SK-N-SH (cell line): ENCODE measurements around the gene AKAP8. TPM values are rescaled to one million over a fixed set of nuclear protein-coding genes. Genes with fewer than 3 reads are reported as not detected.

Experiments used
- CTCF ChIA-PET: fragments of 300-600, 350-600 bp; formaldehyde crosslinking; extraction: SDS; loops from one replicate; lab custom pipeline; 2021; lab: Yijun Ruan, JAX
- POLR2A ChIA-PET: fragments of 350-600 bp; sonication (Branson Sonifier 250); formaldehyde crosslinking; extraction: SDS; loops from one replicate; lab custom pipeline; 2020; ENCODE audit warnings: antibody characterized with exemption, inconsistent platforms; lab: Yijun Ruan, JAX
- DNase-seq: peaks from one replicate; pipeline ENCODE4 v3.0.0; 2012
- H2AFZ ChIP-seq: fragments of 200-600 bp; sonication (generic); 2 replicates; pipeline ENCODE4 v1.8.1; 2016; ENCODE audit warnings: antibody characterized with exemption, mild to moderate bottlenecking, low read depth
- H3F3A ChIP-seq: fragments of 200-600 bp; sonication (generic); replicated peaks from 2 replicates; pipeline ENCODE3; 2016; ENCODE audit warnings: antibody characterized with exemption, mild to moderate bottlenecking; ENCODE audit not compliant: insufficient read depth
- H3K27ac ChIP-seq, 2 experiments: fragments of 200-500 bp in 1 of 2; fragments of 200-600 bp in 1 of 2; sonication (Bioruptor generic) in 1 of 2; sonication (generic), shearing (Covaris generic) in 1 of 2; 2 replicates each; pipeline versions ENCODE4 v1.5.1 to v1.6.1; 2014 to 2016; ENCODE audit warnings: low read depth in 2 of 2, inconsistent platforms in 1 of 2, low read length in 1 of 2, mild to moderate bottlenecking in 1 of 2, mixed read lengths in 1 of 2
- H3K27me3 ChIP-seq: fragments of 200-600 bp; sonication (generic), shearing (Covaris generic); 2 replicates; pipeline ENCODE4 v1.6.1; 2016; ENCODE audit warnings: mixed run types; ENCODE audit not compliant: insufficient read depth
- H3K36me3 ChIP-seq, 2 experiments: fragments of 200-500 bp in 1 of 2; fragments of 200-600 bp in 1 of 2; sonication (Bioruptor generic) in 1 of 2; sonication (generic) in 1 of 2; replicated peaks in 1 of 2; 2 replicates each; pipeline versions ENCODE3 to v1.5.1; 2014 to 2016; ENCODE audit warnings: low read length in 1 of 2, mild to moderate bottlenecking in 1 of 2; ENCODE audit not compliant: insufficient read depth in 2 of 2, control insufficient read depth in 1 of 2
- H3K4me1 ChIP-seq, 2 experiments: fragments of 200-500 bp in 1 of 2; fragments of 200-600 bp in 1 of 2; sonication (Bioruptor generic) in 1 of 2; sonication (generic), shearing (Covaris generic) in 1 of 2; 2 replicates each; pipeline versions ENCODE4 v1.5.1 to v1.6.1; 2014 to 2016; ENCODE audit warnings: low read depth in 1 of 2, low read length in 1 of 2, mixed run types in 1 of 2; ENCODE audit not compliant: insufficient read depth in 2 of 2, control insufficient read depth in 1 of 2
- H3K4me2 ChIP-seq: fragments of 200-600 bp; sonication (generic), shearing (Covaris generic); 2 replicates; pipeline ENCODE4 v1.6.1; 2017; ENCODE audit warnings: mixed run types
- H3K4me3 ChIP-seq, 2 experiments: fragments of 200-500 bp in 1 of 2; fragments of 200-600 bp in 1 of 2; sonication (Bioruptor generic) in 1 of 2; sonication (generic), shearing (Covaris generic) in 1 of 2; 2 replicates each; pipeline versions ENCODE4 v1.5.1 to v1.8.1; 2014 to 2016; ENCODE audit warnings: low read depth in 2 of 2, inconsistent platforms in 1 of 2, low read length in 1 of 2, mild to moderate bottlenecking in 1 of 2, mixed read lengths in 1 of 2, moderate library complexity in 1 of 2
- H3K79me2 ChIP-seq: fragments of 200-600 bp; sonication (generic); 2 replicates; pipeline ENCODE4 v1.8.1; 2017; ENCODE audit warnings: mild to moderate bottlenecking; ENCODE audit not compliant: insufficient read depth
- H3K9ac ChIP-seq: fragments of 200-600 bp; sonication (generic); 2 replicates; pipeline ENCODE4 v1.6.1; 2017; ENCODE audit warnings: mixed run types
- H3K9me2 ChIP-seq: fragments of 200-600 bp; sonication (generic); 2 replicates; pipeline ENCODE4 v1.6.1; 2017; ENCODE audit warnings: mixed run types
- H3K9me3 ChIP-seq: fragments of 200-600 bp; sonication (generic); 2 replicates; pipeline ENCODE4 v1.6.1; 2017; ENCODE audit warnings: mixed run types, mild to moderate bottlenecking, moderate library complexity
- H4K20me1 ChIP-seq: fragments of 200-600 bp; sonication (generic); 2 replicates; pipeline ENCODE4 v1.6.1; 2017; ENCODE audit warnings: mild to moderate bottlenecking, mixed run types; ENCODE audit not compliant: insufficient read depth
- EP300 ChIP-seq, 2 experiments: IDR thresholded peaks; 2 replicates each; pipeline versions ENCODE4 v1.4.0 to v1.6.1; 2012; ENCODE audit warnings: borderline replicate concordance in 1 of 2, low read depth in 1 of 2, low read length in 1 of 2
- EZH2phosphoT487 ChIP-seq: fragments of 200-600 bp; sonication (generic); IDR thresholded peaks from 2 replicates; pipeline ENCODE4 v1.6.1; 2017; ENCODE audit warnings: low read depth, mixed run types, mild to moderate bottlenecking, antibody characterized with exemption, moderate library complexity, borderline replicate concordance
- FOXJ3 ChIP-seq: sonication (generic); formaldehyde crosslinking; IDR thresholded peaks from 2 replicates; pipeline ENCODE4 v1.5.1; 2020; ENCODE audit warnings: mild to moderate bottlenecking, missing genetic modification reagents
- GABPA ChIP-seq: IDR thresholded peaks from 2 replicates; pipeline ENCODE4 v1.4.0; 2012; ENCODE audit warnings: low read depth, mild to moderate bottlenecking
- JUND ChIP-seq: IDR thresholded peaks from 2 replicates; pipeline ENCODE4 v1.4.0; 2012
- MEF2A ChIP-seq: IDR thresholded peaks from 2 replicates; pipeline ENCODE4 v1.4.0; 2012; ENCODE audit warnings: low read depth, borderline replicate concordance
- MXI1 ChIP-seq: IDR thresholded peaks from 2 replicates; pipeline ENCODE4 v1.6.1; 2012; ENCODE audit warnings: mild to moderate bottlenecking, low read depth, low read length, improper control_type of control experiment
- POLR2AphosphoS5 ChIP-seq: IDR thresholded peaks from 2 replicates; pipeline ENCODE4 v1.6.1; 2012; ENCODE audit warnings: low read depth, low read length
- RXRA ChIP-seq: IDR thresholded peaks from 2 replicates; pipeline ENCODE4 v1.4.0; 2012; ENCODE audit warnings: low read depth, mild to moderate bottlenecking, borderline replicate concordance
- SIN3A ChIP-seq: IDR thresholded peaks from 2 replicates; pipeline ENCODE4 v1.6.1; 2012; ENCODE audit warnings: low read depth, mild to moderate bottlenecking, low read length, moderate library complexity, borderline replicate concordance
- TCF12 ChIP-seq: IDR thresholded peaks from 2 replicates; pipeline ENCODE4 v1.4.0; 2012
- TEAD4 ChIP-seq: IDR thresholded peaks from 2 replicates; pipeline ENCODE4 v1.4.0; 2012; ENCODE audit warnings: mild to moderate bottlenecking, borderline replicate concordance; ENCODE audit not compliant: insufficient read depth
- YY1 ChIP-seq: IDR thresholded peaks from 2 replicates; pipeline ENCODE4 v1.4.0; 2012; ENCODE audit warnings: low read depth, mild to moderate bottlenecking
- WGBS: methylation state at CpG from one replicate; pipeline ENCODE4 v1.1.6; 2017; ENCODE audit warnings: low lambda C conversion rate; 5-methylcytosine and 5-hydroxymethylcytosine counted together
- polyA plus RNA-seq, 3 experiments: library from polyadenylated mRNA; depleted of rRNA; stranded (reverse); fragments of >200 nt; gene quantifications; 2 replicates each; pipeline ENCODE4 v1.2.3, GENCODE V29; 2012
- TF ChIP-seq, protein P1 (sequence below): IDR thresholded peaks from 2 replicates; pipeline ENCODE4 v1.6.1; 2012; ENCODE audit warnings: mild to moderate bottlenecking, low read depth, low read length, moderate library complexity
- TF ChIP-seq, protein P2 (sequence below): IDR thresholded peaks from 2 replicates; pipeline ENCODE4 v1.4.0; 2012; ENCODE audit warnings: low read depth, borderline replicate concordance
- TF ChIP-seq, protein P3 (sequence below): IDR thresholded peaks from 2 replicates; pipeline ENCODE4 v1.4.0; 2012; ENCODE audit warnings: low read depth

The AKAP8 gene
- polyA plus RNA-seq, 1 of the 3 experiments (the other 2 are of a cell fraction): 17.2 TPM

DNA sequence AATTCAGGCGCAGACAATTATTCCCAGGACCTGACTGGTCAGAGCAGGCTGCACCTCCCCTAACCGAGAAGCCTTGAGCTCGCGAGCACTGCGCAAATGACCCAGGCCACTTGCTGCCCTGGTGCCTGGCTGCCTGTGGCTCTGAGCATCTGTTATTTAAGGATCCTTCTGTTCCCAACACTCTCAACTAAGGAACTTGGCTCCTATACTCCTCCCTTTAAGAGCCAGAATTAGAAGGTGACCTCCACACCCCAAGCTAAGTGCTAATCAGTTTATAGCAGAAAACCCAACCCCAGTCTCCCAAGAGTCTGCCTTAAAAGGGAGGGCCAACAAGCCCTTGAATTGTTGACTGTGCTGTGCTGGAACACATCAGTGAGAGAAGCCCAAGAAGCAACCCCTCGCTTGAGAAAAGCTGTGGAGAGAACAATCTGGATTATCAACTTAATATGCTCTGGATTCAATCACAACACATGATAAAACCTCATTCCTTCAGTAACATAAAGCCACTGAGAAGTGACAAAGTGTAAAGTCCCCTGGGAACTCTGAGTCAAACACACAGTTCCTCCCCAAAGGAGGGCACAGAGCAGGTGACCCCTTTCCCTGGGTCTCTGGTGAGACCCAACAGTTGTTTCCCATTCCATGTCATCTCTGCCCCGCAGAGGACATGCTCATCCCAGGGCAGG, 24.7 kb upstream of the AKAP8 start:
- H3F3A ChIP-seq: no peaks in the 10 kb centered on the region
- H3K36me3 ChIP-seq: peaks cover 8 to 48% of the 10 kb centered on the region in 2 experiments
- no peak overlapping the region for H3K27ac ChIP-seq
- no peak for DNase-seq
- no peaks in the 10 kb centered on the region for H3K9me3 ChIP-seq
- CTCF ChIA-PET: interaction anchor here (1.1 to 4.5 kb wide), 2 partner anchors 15 to 24 kb away, joined by 5 to 19 read pairs; partner anchors contain the start of gene AKAP8L
- H2AFZ ChIP-seq: no peak overlapping the region
- no peak overlapping the region for H3K9ac ChIP-seq
- WGBS: 95% methylated on average over 3 of the region's 7 CpGs
- TF ChIP-seq, protein P1, sequence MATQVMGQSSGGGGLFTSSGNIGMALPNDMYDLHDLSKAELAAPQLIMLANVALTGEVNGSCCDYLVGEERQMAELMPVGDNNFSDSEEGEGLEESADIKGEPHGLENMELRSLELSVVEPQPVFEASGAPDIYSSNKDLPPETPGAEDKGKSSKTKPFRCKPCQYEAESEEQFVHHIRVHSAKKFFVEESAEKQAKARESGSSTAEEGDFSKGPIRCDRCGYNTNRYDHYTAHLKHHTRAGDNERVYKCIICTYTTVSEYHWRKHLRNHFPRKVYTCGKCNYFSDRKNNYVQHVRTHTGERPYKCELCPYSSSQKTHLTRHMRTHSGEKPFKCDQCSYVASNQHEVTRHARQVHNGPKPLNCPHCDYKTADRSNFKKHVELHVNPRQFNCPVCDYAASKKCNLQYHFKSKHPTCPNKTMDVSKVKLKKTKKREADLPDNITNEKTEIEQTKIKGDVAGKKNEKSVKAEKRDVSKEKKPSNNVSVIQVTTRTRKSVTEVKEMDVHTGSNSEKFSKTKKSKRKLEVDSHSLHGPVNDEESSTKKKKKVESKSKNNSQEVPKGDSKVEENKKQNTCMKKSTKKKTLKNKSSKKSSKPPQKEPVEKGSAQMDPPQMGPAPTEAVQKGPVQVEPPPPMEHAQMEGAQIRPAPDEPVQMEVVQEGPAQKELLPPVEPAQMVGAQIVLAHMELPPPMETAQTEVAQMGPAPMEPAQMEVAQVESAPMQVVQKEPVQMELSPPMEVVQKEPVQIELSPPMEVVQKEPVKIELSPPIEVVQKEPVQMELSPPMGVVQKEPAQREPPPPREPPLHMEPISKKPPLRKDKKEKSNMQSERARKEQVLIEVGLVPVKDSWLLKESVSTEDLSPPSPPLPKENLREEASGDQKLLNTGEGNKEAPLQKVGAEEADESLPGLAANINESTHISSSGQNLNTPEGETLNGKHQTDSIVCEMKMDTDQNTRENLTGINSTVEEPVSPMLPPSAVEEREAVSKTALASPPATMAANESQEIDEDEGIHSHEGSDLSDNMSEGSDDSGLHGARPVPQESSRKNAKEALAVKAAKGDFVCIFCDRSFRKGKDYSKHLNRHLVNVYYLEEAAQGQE: no peak
- TF ChIP-seq EP300 (IDR thresholded peaks at IDR 0.05; ENCODE audit: borderline replicate concordance in 1 of 2, low read depth in 1 of 2, low read length in 1 of 2) (no peak), RXRA (no peak), FOXJ3 (CRISPR knock-in tag) (no peak), TEAD4 (no peak), MEF2A (no peak), MXI1 (no peak), SIN3A (no peak), GABPA (no peak), EZH2phosphoT487 (no peak), POLR2AphosphoS5 (no peak), YY1 (no peak), TCF12 (no peak), JUND (no peak)
- TF ChIP-seq, protein P2, sequence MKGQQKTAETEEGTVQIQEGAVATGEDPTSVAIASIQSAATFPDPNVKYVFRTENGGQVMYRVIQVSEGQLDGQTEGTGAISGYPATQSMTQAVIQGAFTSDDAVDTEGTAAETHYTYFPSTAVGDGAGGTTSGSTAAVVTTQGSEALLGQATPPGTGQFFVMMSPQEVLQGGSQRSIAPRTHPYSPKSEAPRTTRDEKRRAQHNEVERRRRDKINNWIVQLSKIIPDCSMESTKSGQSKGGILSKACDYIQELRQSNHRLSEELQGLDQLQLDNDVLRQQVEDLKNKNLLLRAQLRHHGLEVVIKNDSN: no peak
- TF ChIP-seq, protein P3, sequence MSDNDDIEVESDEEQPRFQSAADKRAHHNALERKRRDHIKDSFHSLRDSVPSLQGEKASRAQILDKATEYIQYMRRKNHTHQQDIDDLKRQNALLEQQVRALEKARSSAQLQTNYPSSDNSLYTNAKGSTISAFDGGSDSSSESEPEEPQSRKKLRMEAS: no peak
- TF ChIP-seq, all 33 proteins: peak for 0
- Histone ChIP-seq H3K9me2 (no peaks in the 10 kb centered on the region), H3K79me2 (peaks cover 79% of the 10 kb centered on the region), H3K4me2 (no peak overlapping the region), H3K4me1 (peaks cover 0 to 2% of the 10 kb centered on the region in 2 experiments; a peak in 2 of 4 replicates), H4K20me1 (peaks cover 82% of the 10 kb centered on the region), H3K27me3 (no peaks in the 10 kb centered on the region), H3K4me3 (no peak overlapping the region)
- POLR2A ChIA-PET: no interaction called here
